Spleen (tissue), 11 donors: ENCODE measurements around the gene NEK10. TPM values are rescaled to one million over a fixed set of nuclear protein-coding genes. Genes with fewer than 3 reads are reported as not detected.

ENCODE experiments used
- DNase-seq: peaks from one replicate; pipeline ENCODE4 v3.0.0-alpha.2; 2020
- H3K27ac ChIP-seq, 8 donors: fragments of 200-600 bp; sonication (generic) in 7 of 8; 1 replicate in 4 of 8; 2 replicates in 4 of 8; pipeline versions ENCODE4 v1.5.0 to v1.8.0; 2016 to 2021; ENCODE audit warnings: inconsistent platforms in 4 of 8, mild to moderate bottlenecking in 4 of 8, moderate library complexity in 1 of 8
- H3K27me3 ChIP-seq, 7 donors: fragments of 200-600 bp; sonication (generic) in 6 of 7; replicated peaks in 1 of 7; 1 replicate in 4 of 7; 2 replicates in 3 of 7; pipeline versions ENCODE4 v1.5.0 to v1.8.0; 2016 to 2021; ENCODE audit warnings: inconsistent platforms in 3 of 7, mild to moderate bottlenecking in 1 of 7
- H3K36me3 ChIP-seq, 6 donors: fragments of 200-600 bp; sonication (generic) in 5 of 6; 1 replicate in 4 of 6; 2 replicates in 2 of 6; pipeline versions ENCODE4 v1.5.0 to v1.8.0; 2016 to 2021; ENCODE audit warnings: inconsistent platforms in 2 of 6
- H3K4me1 ChIP-seq, 6 donors: fragments of 200-600 bp; sonication (generic) in 5 of 6; 1 replicate in 3 of 6; 2 replicates in 3 of 6; pipeline versions ENCODE4 v1.5.0 to v1.8.0; 2016 to 2021; ENCODE audit warnings: inconsistent platforms in 3 of 6
- H3K4me3 ChIP-seq, 8 donors: fragments of 200-600 bp; sonication (generic) in 7 of 8; 1 replicate in 4 of 8; 2 replicates in 4 of 8; pipeline versions ENCODE4 v1.5.0 to v1.8.0; 2016 to 2021; ENCODE audit warnings: inconsistent platforms in 4 of 8, mild to moderate bottlenecking in 4 of 8, moderate library complexity in 2 of 8
- H3K9me3 ChIP-seq, 8 donors: fragments of 200-600 bp; sonication (generic) in 7 of 8; 1 replicate in 4 of 8; 2 replicates in 4 of 8; pipeline versions ENCODE4 v1.5.0 to v1.8.0; 2016 to 2021; ENCODE audit warnings: inconsistent platforms in 4 of 8
- POLR2A ChIP-seq, 3 donors: fragments of 450-650 bp; IDR thresholded peaks; one replicate each; pipeline ENCODE4 v1.5.1; 2017; ENCODE audit warnings: antibody characterized with exemption in 3 of 3, mild to moderate bottlenecking in 1 of 3
- POLR2AphosphoS5 ChIP-seq, 3 donors: sonication (generic); formaldehyde crosslinking; IDR thresholded peaks; one replicate each; pipeline ENCODE4 v1.5.1; 2017; ENCODE audit warnings: antibody characterized with exemption in 3 of 3
- WGBS, 5 donors: extraction: QIAGEN DNeasy Blood & Tissue Kit in 3 of 5; methylation state at CpG; one replicate each; pipeline versions ENCODE4 v1.1.5 to v1.1.7; 2013 to 2018; 5-methylcytosine and 5-hydroxymethylcytosine counted together
- intact Hi-C: fragments of 100-400 bp; cut with DNase I; formaldehyde crosslinking; loops from one replicate; pipeline ENCODE4 v1.15.0; 2023; ENCODE audit warnings: low total_unique reads
- polyA plus RNA-seq, 3 donors: library from polyadenylated mRNA; stranded (reverse); fragments of 200-250 nt; gene quantifications; one replicate each; pipeline ENCODE4 v1.2.1, GENCODE V29; 2013
- total RNA-seq, 7 donors: library from RNA; depleted of rRNA in 3 of 7; stranded (reverse); fragments of >200 nt in 3 of 7; fragmentation: NEBNext Ultra II Directional in 4 of 7; extraction: Animal tissue kit (Norgen Biotek cat#: 25700) in 4 of 7; gene quantifications; one replicate each; pipeline versions ENCODE4 v1.1.0 to v1.2.1, GENCODE V29; 2016 to 2021
- TF ChIP-seq, protein P1 (sequence below), 11 experiments: fragments of 200-600 bp in 7 of 11; fragments of 450-650 bp in 4 of 11; sonication (generic) in 4 of 11; IDR thresholded peaks in 8 of 11; conservative IDR thresholded peaks in 3 of 11; 1 replicate in 7 of 11; 2 replicates in 4 of 11; pipeline versions ENCODE4 v1.4.0 to v1.8.0; 2016 to 2021; ENCODE audit warnings: antibody characterized with exemption in 11 of 11, inconsistent platforms in 4 of 11, mild to moderate bottlenecking in 1 of 11
- donor health status: healthy with polysubstance abuse.
- donor health status: DM: no; HTN: no; CAD: no; lungs with moderate emphysema.
- donor health status: DM: no; HTN: no; CAD: no.
- donor health status: Bipolar disorder and iron deficiency.
- donor health status: healthy.
- donor health status: DM: no; HTN: no; CAD: no.
- donor health status: DM: yes; HTN: yes; CAD: no.

Gene NEK10
- total and polyA plus RNA-seq, 10 donors: 0.29 to 4.1 (median 1.7) TPM

DNA sequence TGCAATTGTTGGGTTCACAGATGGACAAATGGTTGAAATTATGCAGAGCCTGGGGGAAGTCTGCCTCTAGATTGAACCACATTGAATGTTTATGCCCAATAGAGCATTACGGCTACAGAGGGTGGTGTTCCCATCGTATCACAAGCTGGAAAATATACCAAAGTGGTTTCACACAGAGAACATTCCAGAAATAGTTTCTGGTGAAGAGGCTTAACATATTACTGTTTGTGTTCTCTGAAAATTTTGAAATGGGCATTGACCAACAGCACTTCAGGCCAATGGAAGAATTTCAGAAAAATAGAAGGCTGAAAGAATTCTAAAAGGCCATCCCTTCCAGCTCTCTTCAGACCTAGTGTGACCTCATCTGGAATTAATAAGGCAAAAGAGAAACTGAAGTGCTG lies 203.9 kb downstream of the NEK10 start:
- no peak overlapping the region for H3K4me3 ChIP-seq
- 71 to 86% (median 81%) methylated on average over 2 of the region's 2 CpGs for WGBS, 5 donors
- H3K27me3 ChIP-seq: no peaks in the 10 kb centered on the region
- H3K4me1 ChIP-seq: no peaks in the 10 kb centered on the region
- no peak overlapping the region for H3K27ac ChIP-seq
- no peaks in the 10 kb centered on the region for H3K36me3 ChIP-seq
- H3K9me3 ChIP-seq: no peaks in the 10 kb centered on the region
- intact Hi-C loops: no loop called here
- no peak for TF ChIP-seq POLR2AphosphoS5 (IDR thresholded peaks at IDR 0.05)
- TF ChIP-seq POLR2A (IDR thresholded peaks at IDR 0.05): no peak
- TF ChIP-seq, protein P1, sequence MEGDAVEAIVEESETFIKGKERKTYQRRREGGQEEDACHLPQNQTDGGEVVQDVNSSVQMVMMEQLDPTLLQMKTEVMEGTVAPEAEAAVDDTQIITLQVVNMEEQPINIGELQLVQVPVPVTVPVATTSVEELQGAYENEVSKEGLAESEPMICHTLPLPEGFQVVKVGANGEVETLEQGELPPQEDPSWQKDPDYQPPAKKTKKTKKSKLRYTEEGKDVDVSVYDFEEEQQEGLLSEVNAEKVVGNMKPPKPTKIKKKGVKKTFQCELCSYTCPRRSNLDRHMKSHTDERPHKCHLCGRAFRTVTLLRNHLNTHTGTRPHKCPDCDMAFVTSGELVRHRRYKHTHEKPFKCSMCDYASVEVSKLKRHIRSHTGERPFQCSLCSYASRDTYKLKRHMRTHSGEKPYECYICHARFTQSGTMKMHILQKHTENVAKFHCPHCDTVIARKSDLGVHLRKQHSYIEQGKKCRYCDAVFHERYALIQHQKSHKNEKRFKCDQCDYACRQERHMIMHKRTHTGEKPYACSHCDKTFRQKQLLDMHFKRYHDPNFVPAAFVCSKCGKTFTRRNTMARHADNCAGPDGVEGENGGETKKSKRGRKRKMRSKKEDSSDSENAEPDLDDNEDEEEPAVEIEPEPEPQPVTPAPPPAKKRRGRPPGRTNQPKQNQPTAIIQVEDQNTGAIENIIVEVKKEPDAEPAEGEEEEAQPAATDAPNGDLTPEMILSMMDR (IDR thresholded peaks at IDR 0.05 in 8 of 11, conservative IDR thresholded peaks at IDR 0.05 in 3 of 11): no peak
- DNase-seq: no peak

DNA sequence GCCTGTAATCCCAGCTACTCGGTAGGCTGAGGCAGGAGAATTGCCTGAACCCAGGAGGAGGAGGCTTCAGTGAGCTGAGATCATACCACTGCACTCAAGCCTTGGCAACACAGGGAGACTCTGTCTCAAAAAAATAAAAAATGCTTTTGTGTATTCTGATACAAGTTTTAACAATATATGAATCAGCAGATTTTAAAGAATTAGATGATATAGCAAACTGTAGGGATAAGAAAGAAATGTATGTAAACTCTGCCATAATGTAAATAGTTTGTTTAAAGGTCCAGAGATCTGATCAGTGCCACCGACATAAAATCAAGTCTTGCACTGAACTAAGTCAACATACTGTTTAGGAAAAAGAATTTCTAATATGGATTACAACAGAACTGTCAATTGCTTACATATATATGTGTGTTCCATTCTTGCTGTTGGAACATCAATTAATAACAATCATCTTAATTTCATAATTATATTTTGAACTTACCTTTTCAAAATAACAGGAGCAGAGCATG lies 208.3 kb downstream of the NEK10 start:
- WGBS, 5 donors: 87 to 97% (median 95%) methylated on average over 2 of the region's 2 CpGs
- TF ChIP-seq, protein P1 (IDR thresholded peaks at IDR 0.05 in 8 of 11, conservative IDR thresholded peaks at IDR 0.05 in 3 of 11): no peak
- TF ChIP-seq POLR2AphosphoS5 (IDR thresholded peaks at IDR 0.05) (no peak), POLR2A (IDR thresholded peaks at IDR 0.05) (no peak)

DNA sequence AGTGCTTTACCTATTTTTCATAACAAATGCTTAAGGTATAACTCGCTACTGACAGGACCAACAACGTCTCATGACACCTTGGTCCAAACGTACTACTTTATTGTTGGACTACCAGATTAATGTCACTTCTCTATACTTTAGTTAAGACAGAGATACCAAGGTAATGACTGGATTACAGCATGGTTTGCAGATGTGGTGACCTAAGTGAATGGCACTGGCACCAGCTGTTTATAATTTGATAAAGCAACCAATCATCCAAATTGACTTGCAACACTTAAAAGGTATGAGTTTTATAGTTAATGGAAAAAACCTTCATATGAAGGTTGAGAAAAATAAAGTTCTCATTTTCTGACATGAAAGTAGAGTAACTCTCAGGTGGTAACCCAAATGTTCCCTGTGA lies 209.0 kb downstream of the NEK10 start:
- Histone ChIP-seq H3K9me3 (peaks cover 0 to 4% (median 0%) of the 10 kb centered on the region in 8 donors), H3K4me3 (no peak overlapping the region), H3K4me1 (no peaks in the 10 kb centered on the region), H3K27ac (no peak overlapping the region), H3K27me3 (no peaks in the 10 kb centered on the region), H3K36me3 (no peaks in the 10 kb centered on the region)
- WGBS, 5 donors: 90 to 97% (median 90%) methylated on average over 3 of the region's 3 CpGs
- TF ChIP-seq POLR2A (IDR thresholded peaks at IDR 0.05): no peak
- no peak for TF ChIP-seq POLR2AphosphoS5 (IDR thresholded peaks at IDR 0.05)
- TF ChIP-seq, protein P1 (IDR thresholded peaks at IDR 0.05 in 8 of 11, conservative IDR thresholded peaks at IDR 0.05 in 3 of 11): no peak
- no peak for DNase-seq
- intact Hi-C loops: no loop called here

More for the DNA sequence above, 208.3 kb downstream of the NEK10 start:
- no peak overlapping the region for H3K27ac ChIP-seq
- no peaks in the 10 kb centered on the region for H3K4me1 ChIP-seq
- intact Hi-C loops: no loop called here
- no peaks in the 10 kb centered on the region for H3K9me3 ChIP-seq
- DNase-seq: no peak
- H3K4me3 ChIP-seq: no peak overlapping the region
- no peaks in the 10 kb centered on the region for H3K36me3 ChIP-seq
- H3K27me3 ChIP-seq: no peaks in the 10 kb centered on the region

DNA sequence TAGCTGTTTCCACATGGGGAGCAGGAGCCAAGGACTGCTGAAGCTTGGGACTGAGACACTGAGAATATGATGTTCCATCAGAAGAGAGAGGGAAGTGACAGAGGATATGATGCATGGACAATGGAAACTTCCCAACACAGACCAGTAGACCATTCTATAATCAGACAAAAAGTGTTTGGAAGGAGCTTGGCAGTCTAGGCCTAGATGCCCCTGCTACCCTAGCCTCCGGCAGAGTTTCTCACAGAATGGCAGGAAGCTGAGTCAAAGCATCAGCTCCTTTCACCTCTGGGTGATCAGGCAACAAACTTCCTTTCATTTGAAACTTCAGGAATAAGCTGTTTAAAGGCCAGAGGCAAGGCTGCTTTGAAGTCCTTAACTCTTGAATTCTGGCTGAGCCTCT lies 222.0 kb downstream of the NEK10 start:
- intact Hi-C loops: no loop called here

More for the DNA sequence above, 222.0 kb downstream of the NEK10 start:
- WGBS, 5 donors: 56 to 76% (median 68%) methylated on average over 1 of the region's 1 CpG
- DNase-seq: no peak
- TF ChIP-seq POLR2AphosphoS5 (IDR thresholded peaks at IDR 0.05): no peak
- TF ChIP-seq, protein P1 (IDR thresholded peaks at IDR 0.05 in 8 of 11, conservative IDR thresholded peaks at IDR 0.05 in 3 of 11): no peak
- no peak for TF ChIP-seq POLR2A (IDR thresholded peaks at IDR 0.05)
- no peaks in the 10 kb centered on the region for H3K4me1 ChIP-seq
- H3K36me3 ChIP-seq: no peaks in the 10 kb centered on the region
- no peaks in the 10 kb centered on the region for H3K27me3 ChIP-seq
- H3K27ac ChIP-seq: no peak overlapping the region
- no peak overlapping the region for H3K4me3 ChIP-seq
- H3K9me3 ChIP-seq: no peaks in the 10 kb centered on the region
